ENCODE results near the gene EPS8L2.
A peak's percentile ranks its signal among the peaks of the same experiment; 100 is the strongest.

The EPS8L2 gene

DNA sequence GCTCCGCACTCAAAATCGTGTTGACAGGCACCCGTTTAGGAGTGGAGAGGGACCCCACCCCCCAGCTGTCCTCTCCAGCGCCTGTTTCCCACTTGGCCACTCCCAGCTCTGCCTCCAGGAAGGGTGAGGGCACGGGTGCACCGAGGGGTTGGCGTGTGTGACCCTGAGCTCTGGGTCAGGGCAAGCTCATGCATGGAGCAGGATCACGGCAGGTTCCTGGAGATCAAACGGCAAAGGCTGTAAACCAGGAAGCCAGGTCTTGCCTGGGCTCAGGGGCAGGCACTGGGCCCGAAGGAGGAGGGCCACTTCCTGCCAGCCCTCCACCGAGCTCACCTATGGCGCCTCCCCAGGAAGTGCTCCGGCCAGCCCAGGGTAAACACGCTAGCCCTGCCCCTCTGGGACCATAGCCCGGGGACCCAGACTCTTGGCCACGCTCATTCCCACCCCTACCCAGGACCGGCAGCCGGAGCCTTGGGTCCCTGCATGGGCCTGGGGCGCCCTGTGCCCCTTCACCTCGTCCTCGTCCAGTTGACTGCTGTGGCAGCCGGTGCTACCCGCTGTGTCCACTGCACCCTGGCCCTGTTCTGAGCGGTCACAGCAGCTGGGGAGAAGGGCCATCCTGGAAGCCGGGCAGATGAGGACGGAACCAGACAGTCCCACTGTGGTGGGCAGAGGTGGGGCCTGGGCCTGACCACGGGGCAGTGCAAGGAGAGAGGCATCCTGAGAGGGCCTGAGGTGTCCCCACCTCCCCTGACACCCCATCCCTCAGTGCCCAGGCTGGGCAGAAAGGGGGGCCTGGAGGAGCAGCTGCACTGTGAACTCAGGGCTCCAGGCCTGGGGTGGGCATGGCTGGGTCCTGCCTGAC, 1.0 kb upstream of the EPS8L2 start:
- no peak overlapping the region for H3K27ac Mint-ChIP-seq
- DNase-seq = no peak
- peaks cover 4% of the 10 kb centered on the region for H3K4me1 Mint-ChIP-seq (ENCODE audit: low read depth)
- no peaks in the 10 kb centered on the region for H3K9me3 Mint-ChIP-seq
- H3K36me3 Mint-ChIP-seq (ENCODE audit: low read depth) = peaks cover 16% of the 10 kb centered on the region
- no peak overlapping the region for H3K4me3 Mint-ChIP-seq
- H3K27me3 Mint-ChIP-seq = peaks cover 17% of the 10 kb centered on the region

DNA sequence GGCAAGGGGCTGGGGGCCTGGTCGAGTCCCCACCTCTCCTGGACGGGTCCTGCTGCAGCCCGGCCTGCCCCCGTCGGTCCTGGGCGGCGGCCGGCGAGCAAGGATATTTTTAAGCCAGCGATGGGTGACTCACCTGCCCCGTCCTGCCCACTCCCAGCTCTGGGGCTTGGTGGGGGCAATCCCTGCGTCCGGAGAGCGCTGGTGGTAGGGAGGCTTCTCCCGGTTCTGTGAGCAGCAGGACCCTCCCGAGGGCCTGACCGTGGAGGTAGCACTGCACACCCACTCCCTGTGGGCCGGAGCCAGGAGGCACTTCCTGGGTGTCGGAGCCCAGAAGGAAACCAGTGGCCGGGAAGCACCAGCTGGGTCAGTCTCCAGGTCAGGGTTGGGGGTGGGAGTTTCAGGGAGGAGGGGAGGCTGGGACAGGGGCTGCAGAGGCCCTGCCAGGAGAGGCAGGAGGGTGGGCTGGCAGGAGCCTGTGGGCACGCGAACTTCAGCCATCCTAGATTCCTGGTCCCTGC, 467 bp downstream of the EPS8L2 start:
- H3K9me3 Mint-ChIP-seq = no peaks in the 10 kb centered on the region
- peaks cover 28% of the 10 kb centered on the region for H3K27me3 Mint-ChIP-seq
- peaks cover 4% of the 10 kb centered on the region for H3K4me1 Mint-ChIP-seq (ENCODE audit: low read depth)
- H3K36me3 Mint-ChIP-seq (ENCODE audit: low read depth) = peaks cover 6% of the 10 kb centered on the region
- H3K27ac Mint-ChIP-seq = no peak overlapping the region
- H3K4me3 Mint-ChIP-seq = no peak overlapping the region
- DNase-seq = no peak

DNA sequence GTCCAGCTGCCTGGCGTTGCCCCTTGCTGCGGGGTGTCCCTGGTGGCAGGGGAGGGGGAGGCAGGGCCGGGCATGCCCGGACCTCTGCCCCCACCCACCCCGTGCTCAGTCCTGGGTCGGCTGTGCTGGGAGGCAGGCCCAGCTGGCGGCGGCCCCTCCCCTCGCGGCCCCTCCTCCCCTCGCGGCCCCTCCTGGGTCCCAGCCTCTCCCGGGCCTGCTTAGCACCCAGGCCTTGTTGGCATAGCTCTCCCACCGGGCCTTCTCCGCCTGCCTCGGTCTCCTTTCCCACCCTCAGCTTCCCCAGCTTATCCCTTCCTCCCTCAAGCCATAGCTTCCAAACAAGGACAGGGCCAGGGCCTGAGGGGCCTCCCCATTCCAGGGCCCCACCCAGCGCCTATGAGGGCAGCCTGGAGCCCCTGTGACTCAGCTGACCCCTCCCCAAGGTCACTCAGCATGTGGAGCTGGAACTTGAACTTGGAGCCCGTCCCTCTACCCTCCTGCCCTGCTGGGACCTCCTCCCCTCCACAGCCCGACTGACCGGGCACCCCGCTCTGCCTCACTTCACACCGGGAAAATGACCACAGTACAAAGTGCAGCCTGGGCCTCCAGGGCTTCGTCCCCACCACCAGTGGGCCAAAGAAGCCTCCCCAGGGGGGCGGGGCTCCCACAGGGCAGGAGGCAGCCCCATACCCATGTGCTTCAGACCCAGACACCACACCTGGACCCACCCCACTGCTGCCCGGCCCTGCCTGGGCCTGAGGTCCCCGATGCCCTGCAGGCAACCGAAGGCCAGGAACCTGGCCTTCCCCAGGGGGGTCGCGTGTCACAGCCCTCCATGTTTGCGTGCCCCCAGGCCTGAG, 1.2 kb downstream of the EPS8L2 start:
- H3K9me3 Mint-ChIP-seq = no peaks in the 10 kb centered on the region
- DNase-seq = no peak
- H3K27me3 Mint-ChIP-seq = peaks cover 30% of the 10 kb centered on the region
- H3K4me3 Mint-ChIP-seq = no peak overlapping the region
- H3K36me3 Mint-ChIP-seq (ENCODE audit: low read depth) = peaks cover 2% of the 10 kb centered on the region
- no peak overlapping the region for H3K27ac Mint-ChIP-seq
- peaks cover 4% of the 10 kb centered on the region for H3K4me1 Mint-ChIP-seq (ENCODE audit: low read depth)

DNA sequence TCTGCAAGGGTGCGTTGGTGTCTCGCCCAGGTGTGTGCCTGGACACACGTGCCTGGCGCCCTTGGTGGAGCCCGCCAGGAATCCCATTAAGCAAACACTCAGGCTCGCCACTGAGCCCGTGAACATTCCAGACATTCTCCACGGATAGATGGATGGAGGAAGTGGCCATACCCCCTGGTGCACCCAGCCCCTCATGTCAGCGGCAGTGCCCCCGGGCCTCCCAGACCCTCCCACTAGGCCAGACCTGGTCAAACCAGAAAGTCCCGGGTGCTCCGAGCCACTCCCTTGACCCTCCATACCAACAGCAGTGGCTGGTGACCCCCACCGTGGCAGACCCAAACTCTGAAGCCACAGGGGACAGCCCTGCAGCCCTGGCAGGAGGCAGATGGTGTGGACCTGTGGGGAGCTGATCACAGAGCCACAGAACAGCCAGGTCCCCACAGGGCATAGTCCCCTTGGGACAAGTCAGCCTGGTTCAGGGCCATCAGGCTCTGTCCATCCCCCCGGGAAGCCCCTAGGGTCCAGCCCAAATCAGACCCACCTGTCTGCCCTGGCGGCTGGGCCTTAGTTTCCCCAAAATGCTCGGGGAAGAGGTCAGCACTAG, 1.9 kb downstream of the EPS8L2 start:
- H3K9me3 Mint-ChIP-seq = no peaks in the 10 kb centered on the region
- no peak for DNase-seq
- H3K4me3 Mint-ChIP-seq = no peak overlapping the region
- H3K4me1 Mint-ChIP-seq (ENCODE audit: low read depth) = peaks cover 4% of the 10 kb centered on the region
- H3K36me3 Mint-ChIP-seq (ENCODE audit: low read depth) = peaks cover 2% of the 10 kb centered on the region
- H3K27ac Mint-ChIP-seq = no peak overlapping the region
- H3K27me3 Mint-ChIP-seq = peaks cover 30% of the 10 kb centered on the region

DNA sequence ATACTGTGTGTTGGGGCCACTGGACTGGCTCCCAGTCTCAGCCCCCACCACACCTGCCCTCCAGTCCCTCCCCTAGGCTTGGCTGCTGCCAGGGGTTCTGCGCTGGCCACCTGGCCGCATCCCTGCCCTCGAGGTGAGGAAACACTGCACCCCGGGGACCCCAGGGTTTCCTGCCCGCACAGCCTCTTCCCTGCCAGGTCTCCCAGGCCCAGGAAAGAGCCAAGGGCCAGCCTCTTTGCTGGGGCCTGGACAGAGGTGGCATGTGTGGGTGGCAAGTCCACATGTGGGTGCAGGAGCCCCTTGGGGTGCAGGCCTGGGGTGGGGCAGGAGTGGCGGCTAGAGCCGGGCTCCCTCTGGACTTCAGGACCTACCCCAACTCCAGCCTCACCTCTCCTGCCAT, 2.5 kb downstream of the EPS8L2 start:
- Mint-ChIP-seq H3K9me3 (no peaks in the 10 kb centered on the region), H3K36me3 (ENCODE audit: low read depth) (no peaks in the 10 kb centered on the region), H3K4me3 (no peak overlapping the region), H3K4me1 (ENCODE audit: low read depth) (peaks cover 4% of the 10 kb centered on the region), H3K27me3 (peaks cover 30% of the 10 kb centered on the region), H3K27ac (no peak overlapping the region)
- DNase-seq = no peak

DNA sequence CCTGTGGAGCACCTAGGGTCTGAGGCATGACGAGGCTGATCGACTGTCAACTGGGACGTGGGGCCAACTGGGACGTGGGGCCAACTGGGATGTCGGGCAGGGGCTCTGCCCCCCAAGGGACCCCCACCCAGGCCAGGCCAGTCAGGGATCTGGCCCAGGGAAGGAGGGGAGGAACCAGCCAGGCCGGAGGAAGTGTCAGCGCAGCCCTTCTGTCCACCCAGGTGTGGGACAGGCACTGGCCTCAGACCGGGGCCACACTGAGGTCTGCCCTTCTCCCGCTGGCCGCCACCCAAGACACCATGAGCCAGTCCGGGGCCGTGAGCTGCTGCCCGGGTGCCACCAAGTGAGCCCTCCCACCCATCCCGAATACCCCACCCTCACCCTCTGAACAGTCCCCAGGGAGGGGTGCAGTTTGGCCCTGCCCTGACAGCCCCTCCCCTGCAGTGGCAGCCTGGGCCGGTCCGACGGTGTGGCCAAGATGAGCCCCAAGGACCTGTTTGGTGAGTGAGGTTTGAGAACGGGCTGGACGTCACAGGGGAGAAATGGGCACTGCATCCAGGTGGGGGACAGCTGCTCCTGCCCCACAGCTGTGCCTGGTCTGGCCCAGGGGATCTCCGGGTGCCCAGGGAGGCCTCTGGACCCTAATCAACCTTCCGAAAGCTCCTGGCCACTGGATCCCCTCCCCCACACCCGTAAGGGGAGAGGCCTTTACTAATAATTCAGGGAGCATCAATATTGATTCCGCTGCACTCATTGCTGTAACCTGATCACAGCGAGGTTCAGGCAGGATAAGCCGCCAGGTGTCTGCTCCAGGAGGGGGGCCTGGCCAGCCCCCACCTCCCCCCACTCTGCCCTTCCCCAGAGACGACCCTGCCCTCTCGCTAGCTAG, 3.3 kb downstream of the EPS8L2 start:
- no peak overlapping the region for H3K27ac Mint-ChIP-seq
- peaks cover 30% of the 10 kb centered on the region for H3K27me3 Mint-ChIP-seq
- DNase-seq = no peak
- no peaks in the 10 kb centered on the region for H3K36me3 Mint-ChIP-seq (ENCODE audit: low read depth)
- peaks cover 4% of the 10 kb centered on the region for H3K4me1 Mint-ChIP-seq (ENCODE audit: low read depth)
- no peaks in the 10 kb centered on the region for H3K9me3 Mint-ChIP-seq
- no peak overlapping the region for H3K4me3 Mint-ChIP-seq

DNA sequence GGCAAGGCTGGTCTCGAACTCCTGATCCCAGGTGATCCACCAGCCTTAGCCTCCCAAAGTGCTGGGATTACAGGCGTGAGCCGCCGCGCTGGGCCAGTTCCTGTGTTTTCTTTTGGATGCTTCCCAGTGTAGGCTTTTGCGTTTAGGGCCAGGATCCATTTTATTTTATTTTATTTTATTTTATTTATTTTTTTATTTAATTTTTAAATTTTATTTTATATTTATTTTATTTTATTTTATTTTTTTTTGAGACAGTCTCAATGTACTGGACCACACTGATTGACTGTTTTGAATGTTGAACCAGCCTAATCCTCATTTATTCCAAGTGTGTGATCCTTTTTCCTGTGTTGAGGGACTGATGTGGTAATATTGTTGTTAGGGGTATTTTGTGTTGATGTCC, 8.4 kb downstream of the EPS8L2 start:
- Mint-ChIP-seq H3K9me3 (no peaks in the 10 kb centered on the region), H3K27ac (no peak overlapping the region), H3K36me3 (ENCODE audit: low read depth) (no peaks in the 10 kb centered on the region), H3K27me3 (peaks cover 18% of the 10 kb centered on the region), H3K4me3 (no peak overlapping the region), H3K4me1 (ENCODE audit: low read depth) (no peaks in the 10 kb centered on the region)
- no peak for DNase-seq

DNA sequence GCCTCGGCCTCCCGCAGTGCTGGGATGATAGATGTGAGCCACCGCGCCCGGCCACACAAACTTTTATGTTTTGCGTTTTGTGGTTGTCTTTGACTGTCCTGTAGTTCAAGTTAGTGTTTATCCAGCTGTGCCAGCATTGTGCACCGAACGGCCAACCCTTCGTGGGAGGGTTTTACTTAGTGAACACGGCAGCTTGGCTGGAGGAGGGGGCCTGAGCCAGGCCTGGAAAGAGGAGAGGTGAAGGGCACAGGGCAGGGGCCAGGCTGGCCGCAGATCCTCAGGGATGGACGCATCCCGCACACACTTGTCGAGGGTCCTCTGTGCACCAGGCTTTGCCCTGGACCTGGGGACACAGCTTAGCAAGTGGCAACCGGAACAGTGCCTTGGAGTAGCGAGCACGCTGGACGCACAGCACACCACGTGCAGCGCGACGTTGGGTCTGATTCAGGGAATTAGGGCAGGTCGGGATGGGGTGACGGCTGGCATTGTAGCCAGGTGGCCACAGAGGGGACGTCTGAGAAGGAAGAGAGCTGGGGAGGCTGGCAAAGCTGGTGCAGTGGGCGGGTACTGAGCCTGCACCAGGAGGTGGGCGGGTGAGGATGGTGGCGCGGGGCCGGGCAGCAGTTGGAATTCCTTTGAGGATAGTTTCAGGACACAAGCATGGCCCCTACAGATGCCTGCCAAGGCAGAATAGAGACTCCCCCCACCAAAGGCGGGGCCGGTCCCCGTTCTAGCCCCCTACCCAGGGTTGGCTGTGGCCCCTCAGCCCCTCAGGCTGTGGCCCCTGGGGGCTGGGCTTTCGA, 13.4 kb downstream of the EPS8L2 start:
- H3K36me3 Mint-ChIP-seq (ENCODE audit: low read depth) = no peaks in the 10 kb centered on the region
- H3K4me1 Mint-ChIP-seq (ENCODE audit: low read depth) = peaks cover 15% of the 10 kb centered on the region
- no peak overlapping the region for H3K27ac Mint-ChIP-seq
- H3K9me3 Mint-ChIP-seq = no peaks in the 10 kb centered on the region
- peaks cover 26% of the 10 kb centered on the region for H3K27me3 Mint-ChIP-seq
- H3K4me3 Mint-ChIP-seq = peak overlapping the region; percentile 10
- DNase-seq = no peak

DNA sequence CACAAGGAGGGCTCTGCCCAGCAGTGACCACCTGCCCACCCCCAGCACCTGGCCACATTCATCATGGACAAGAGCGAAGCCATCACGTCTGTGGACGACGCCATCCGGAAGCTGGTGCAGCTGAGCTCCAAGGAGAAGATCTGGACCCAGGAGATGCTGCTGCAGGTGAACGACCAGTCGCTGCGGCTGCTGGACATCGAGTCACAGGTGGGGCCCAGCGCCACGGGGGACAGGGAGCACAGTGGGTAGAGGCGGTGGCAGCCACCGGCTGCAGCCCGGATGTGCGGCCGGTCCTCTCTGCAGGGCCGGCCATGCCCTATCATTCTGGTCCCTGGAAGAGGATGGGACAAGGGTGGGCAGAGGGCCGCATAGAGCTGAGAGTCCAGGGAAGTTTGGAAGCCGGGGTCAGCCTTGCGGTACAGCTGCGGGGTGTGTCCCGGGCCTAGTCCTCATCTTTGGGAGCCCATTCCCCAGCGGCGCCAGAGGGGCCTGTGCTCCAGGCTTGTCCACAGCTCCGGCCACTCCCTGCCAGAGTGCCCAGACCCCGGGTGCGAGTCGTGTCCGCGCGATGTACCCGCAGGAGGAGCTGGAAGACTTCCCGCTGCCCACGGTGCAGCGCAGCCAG, 14.1 kb downstream of the EPS8L2 start:
- Mint-ChIP-seq H3K4me1 (ENCODE audit: low read depth) (peaks cover 18% of the 10 kb centered on the region), H3K27ac (no peak overlapping the region), H3K36me3 (ENCODE audit: low read depth) (no peaks in the 10 kb centered on the region), H3K9me3 (no peaks in the 10 kb centered on the region), H3K27me3 (peaks cover 29% of the 10 kb centered on the region), H3K4me3 (peak overlapping the region; percentile 10)
- no peak for DNase-seq

DNA sequence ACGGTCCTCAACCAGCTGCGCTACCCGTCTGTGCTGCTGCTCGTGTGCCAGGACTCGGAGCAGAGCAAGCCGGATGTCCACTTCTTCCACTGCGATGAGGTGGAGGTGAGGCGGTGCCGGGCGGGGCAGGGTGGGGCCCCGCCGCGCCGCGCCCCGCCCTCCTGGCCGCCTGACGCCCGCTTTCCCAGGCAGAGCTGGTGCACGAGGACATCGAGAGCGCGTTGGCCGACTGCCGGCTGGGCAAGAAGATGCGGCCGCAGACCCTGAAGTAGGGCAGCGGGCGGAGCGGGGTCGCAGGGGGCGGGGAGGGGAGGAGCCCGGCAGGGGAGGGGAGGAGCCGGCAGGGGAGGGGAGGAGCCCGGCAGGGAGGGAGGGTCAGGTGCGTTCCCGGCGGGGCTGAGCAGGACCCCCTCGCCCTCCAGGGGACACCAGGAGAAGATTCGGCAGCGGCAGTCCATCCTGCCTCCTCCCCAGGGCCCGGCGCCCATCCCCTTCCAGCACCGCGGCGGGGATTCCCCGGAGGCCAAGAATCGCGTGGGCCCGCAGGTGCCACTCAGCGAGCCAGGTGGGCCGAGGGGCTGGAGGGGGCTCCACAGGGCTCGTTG, 14.7 kb downstream of the EPS8L2 start:
- H3K36me3 Mint-ChIP-seq (ENCODE audit: low read depth) = no peaks in the 10 kb centered on the region
- peak; percentile 68 for DNase-seq
- no peak overlapping the region for H3K27ac Mint-ChIP-seq
- H3K4me1 Mint-ChIP-seq (ENCODE audit: low read depth) = peaks cover 20% of the 10 kb centered on the region
- H3K4me3 Mint-ChIP-seq = no peak overlapping the region
- H3K27me3 Mint-ChIP-seq = peaks cover 31% of the 10 kb centered on the region
- H3K9me3 Mint-ChIP-seq = no peaks in the 10 kb centered on the region

DNA sequence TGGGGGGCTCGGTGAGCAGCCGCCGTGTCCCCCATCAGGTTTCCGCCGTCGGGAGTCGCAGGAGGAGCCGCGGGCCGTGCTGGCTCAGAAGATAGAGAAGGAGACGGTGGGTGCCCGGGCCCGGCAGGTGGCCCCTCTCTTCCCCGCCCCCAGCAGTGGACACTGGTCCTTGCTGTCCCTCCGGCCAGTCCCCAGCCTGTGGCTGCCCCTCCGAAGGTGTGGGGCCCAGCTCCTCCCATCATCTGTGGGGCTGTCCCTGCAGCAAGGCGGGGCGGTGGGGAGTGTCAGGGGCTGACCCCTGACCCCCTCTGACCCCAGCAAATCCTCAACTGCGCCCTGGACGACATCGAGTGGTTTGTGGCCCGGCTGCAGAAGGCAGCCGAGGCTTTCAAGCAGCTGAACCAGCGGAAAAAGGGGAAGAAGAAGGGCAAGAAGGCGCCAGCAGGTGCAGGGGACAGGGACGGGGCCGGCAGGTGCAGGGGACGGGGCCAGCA, 15.3 kb downstream of the EPS8L2 start:
- Mint-ChIP-seq H3K27me3 (peaks cover 31% of the 10 kb centered on the region), H3K9me3 (no peaks in the 10 kb centered on the region), H3K4me1 (ENCODE audit: low read depth) (peaks cover 20% of the 10 kb centered on the region), H3K27ac (no peak overlapping the region), H3K36me3 (ENCODE audit: low read depth) (no peaks in the 10 kb centered on the region), H3K4me3 (peak overlapping the region; percentile 8)
- no peak for DNase-seq

DNA sequence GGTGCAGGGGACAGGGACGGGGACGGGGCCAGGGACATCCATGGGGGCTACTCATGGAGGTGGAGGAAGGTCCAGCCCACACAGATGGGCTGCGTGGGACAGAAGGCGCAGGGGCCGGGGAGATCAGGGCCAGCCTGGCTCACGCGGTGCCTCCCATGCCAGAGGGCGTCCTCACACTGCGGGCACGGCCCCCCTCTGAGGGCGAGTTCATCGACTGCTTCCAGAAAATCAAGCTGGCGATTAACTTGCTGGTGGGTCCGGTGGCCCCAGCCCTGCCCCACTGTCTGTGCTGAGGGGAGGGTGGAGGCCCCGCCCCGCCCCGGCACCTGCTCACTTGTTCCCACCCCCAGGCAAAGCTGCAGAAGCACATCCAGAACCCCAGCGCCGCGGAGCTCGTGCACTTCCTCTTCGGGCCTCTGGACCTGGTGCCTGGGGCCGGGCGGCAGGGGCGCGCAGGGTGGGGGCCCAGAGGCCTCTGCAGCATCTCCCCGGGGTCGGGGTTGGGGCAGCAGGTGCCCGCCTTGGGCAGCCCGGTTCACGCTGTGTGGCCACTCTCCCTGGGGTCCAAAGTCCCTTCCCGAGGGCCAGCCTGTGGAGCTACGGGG, 15.8 kb downstream of the EPS8L2 start:
- DNase-seq = peak; percentile 62
- peak overlapping the region; percentile 8 for H3K4me3 Mint-ChIP-seq

More for the DNA sequence above, 15.8 kb downstream of the EPS8L2 start:
- peaks cover 31% of the 10 kb centered on the region for H3K27me3 Mint-ChIP-seq
- no peak overlapping the region for H3K27ac Mint-ChIP-seq
- peaks cover 22% of the 10 kb centered on the region for H3K4me1 Mint-ChIP-seq (ENCODE audit: low read depth)
- no peaks in the 10 kb centered on the region for H3K36me3 Mint-ChIP-seq (ENCODE audit: low read depth)
- H3K9me3 Mint-ChIP-seq = no peaks in the 10 kb centered on the region

All from activated T-cell treated with anti-CD3 and anti-CD28 coated beads, Interleukin-2, amount 50 U/mL, for 24 hours (primary cell).